Measurements from ENCODE around the gene SNIP1. TPM values are rescaled to one million over a fixed set of nuclear protein-coding genes. Genes with fewer than 3 reads are reported as not detected.

Gene SNIP1
- total and polyA plus RNA-seq, 2 experiments from 2014 or later = 7.0 to 11.4 TPM

- Histone ChIP-seq H3F3A (replicated peaks; ENCODE audit: low read depth) (no peaks in the 10 kb centered on the region; the same call in 1 of the 2 replicates), H3K36me3 (ENCODE audit: insufficient read depth) (peaks cover 83% of the 10 kb centered on the region), H3K4me2 (no peak overlapping the region), H3K9me2 (ENCODE audit: insufficient read depth) (no peaks in the 10 kb centered on the region), H3K27me3 (ENCODE audit: insufficient read depth) (no peaks in the 10 kb centered on the region), H3K4me3 (no peak overlapping the region), H4K20me1 (replicated peaks; ENCODE audit: insufficient read depth) (peaks cover 70% of the 10 kb centered on the region), H2AFZ (no peak overlapping the region), H3K27ac (ENCODE audit: low read depth) (no peak overlapping the region), H3K4me1 (ENCODE audit: insufficient read depth) (no peaks in the 10 kb centered on the region; the same call in 1 of the 2 replicates), H3K79me2 (replicated peaks; ENCODE audit: insufficient read depth) (peaks cover 59% of the 10 kb centered on the region)
- ATAC-seq (no peak), DNase-seq (ENCODE audit: low spot score) (no peak)
- Mint-ChIP-seq H3K4me1 (no peaks in the 10 kb centered on the region), H3K36me3 (ENCODE audit: low read depth) (peaks cover 77% of the 10 kb centered on the region), H3K27me3 (ENCODE audit: insufficient read depth, low read depth, poor library complexity) (peaks cover 4% of the 10 kb centered on the region), H3K9me3 (no peaks in the 10 kb centered on the region), H3K27ac (no peak overlapping the region), H3K4me3 (no peak overlapping the region)
- TF ChIP-seq, protein P1, sequence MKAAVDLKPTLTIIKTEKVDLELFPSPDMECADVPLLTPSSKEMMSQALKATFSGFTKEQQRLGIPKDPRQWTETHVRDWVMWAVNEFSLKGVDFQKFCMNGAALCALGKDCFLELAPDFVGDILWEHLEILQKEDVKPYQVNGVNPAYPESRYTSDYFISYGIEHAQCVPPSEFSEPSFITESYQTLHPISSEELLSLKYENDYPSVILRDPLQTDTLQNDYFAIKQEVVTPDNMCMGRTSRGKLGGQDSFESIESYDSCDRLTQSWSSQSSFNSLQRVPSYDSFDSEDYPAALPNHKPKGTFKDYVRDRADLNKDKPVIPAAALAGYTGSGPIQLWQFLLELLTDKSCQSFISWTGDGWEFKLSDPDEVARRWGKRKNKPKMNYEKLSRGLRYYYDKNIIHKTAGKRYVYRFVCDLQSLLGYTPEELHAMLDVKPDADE (IDR thresholded peaks at IDR 0.05) = no peak
- TF ChIP-seq, protein P2, sequence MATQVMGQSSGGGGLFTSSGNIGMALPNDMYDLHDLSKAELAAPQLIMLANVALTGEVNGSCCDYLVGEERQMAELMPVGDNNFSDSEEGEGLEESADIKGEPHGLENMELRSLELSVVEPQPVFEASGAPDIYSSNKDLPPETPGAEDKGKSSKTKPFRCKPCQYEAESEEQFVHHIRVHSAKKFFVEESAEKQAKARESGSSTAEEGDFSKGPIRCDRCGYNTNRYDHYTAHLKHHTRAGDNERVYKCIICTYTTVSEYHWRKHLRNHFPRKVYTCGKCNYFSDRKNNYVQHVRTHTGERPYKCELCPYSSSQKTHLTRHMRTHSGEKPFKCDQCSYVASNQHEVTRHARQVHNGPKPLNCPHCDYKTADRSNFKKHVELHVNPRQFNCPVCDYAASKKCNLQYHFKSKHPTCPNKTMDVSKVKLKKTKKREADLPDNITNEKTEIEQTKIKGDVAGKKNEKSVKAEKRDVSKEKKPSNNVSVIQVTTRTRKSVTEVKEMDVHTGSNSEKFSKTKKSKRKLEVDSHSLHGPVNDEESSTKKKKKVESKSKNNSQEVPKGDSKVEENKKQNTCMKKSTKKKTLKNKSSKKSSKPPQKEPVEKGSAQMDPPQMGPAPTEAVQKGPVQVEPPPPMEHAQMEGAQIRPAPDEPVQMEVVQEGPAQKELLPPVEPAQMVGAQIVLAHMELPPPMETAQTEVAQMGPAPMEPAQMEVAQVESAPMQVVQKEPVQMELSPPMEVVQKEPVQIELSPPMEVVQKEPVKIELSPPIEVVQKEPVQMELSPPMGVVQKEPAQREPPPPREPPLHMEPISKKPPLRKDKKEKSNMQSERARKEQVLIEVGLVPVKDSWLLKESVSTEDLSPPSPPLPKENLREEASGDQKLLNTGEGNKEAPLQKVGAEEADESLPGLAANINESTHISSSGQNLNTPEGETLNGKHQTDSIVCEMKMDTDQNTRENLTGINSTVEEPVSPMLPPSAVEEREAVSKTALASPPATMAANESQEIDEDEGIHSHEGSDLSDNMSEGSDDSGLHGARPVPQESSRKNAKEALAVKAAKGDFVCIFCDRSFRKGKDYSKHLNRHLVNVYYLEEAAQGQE (IDR thresholded peaks at IDR 0.05; ENCODE audit: unreplicated experiment) = no peak
- TF ChIP-seq EZH2phosphoT487 (IDR thresholded peaks at IDR 0.05; ENCODE audit: unreplicated experiment) (no peak), POLR2AphosphoS5 (IDR thresholded peaks at IDR 0.05; ENCODE audit: low read depth) (no peak), ZNF331 (CRISPR knock-in tag; IDR thresholded peaks at IDR 0.05; ENCODE audit: low read depth) (no peak), NANOG (IDR thresholded peaks at IDR 0.05; ENCODE audit: borderline replicate concordance) (no peak), CREB1 (CRISPR knock-in tag; IDR thresholded peaks at IDR 0.05; ENCODE audit: low read depth) (no peak), STAT1 (IDR thresholded peaks at IDR 0.05; ENCODE audit: unreplicated experiment) (no peak), EZH2 (IDR thresholded peaks at IDR 0.05; ENCODE audit: low read depth, unreplicated experiment) (no peak), ZNF114 (CRISPR knock-in tag; IDR thresholded peaks at IDR 0.05) (no peak), JUNB (IDR thresholded peaks at IDR 0.05; ENCODE audit: unreplicated experiment) (no peak)
- TF ChIP-seq, protein P3, sequence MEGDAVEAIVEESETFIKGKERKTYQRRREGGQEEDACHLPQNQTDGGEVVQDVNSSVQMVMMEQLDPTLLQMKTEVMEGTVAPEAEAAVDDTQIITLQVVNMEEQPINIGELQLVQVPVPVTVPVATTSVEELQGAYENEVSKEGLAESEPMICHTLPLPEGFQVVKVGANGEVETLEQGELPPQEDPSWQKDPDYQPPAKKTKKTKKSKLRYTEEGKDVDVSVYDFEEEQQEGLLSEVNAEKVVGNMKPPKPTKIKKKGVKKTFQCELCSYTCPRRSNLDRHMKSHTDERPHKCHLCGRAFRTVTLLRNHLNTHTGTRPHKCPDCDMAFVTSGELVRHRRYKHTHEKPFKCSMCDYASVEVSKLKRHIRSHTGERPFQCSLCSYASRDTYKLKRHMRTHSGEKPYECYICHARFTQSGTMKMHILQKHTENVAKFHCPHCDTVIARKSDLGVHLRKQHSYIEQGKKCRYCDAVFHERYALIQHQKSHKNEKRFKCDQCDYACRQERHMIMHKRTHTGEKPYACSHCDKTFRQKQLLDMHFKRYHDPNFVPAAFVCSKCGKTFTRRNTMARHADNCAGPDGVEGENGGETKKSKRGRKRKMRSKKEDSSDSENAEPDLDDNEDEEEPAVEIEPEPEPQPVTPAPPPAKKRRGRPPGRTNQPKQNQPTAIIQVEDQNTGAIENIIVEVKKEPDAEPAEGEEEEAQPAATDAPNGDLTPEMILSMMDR (conservative IDR thresholded peaks at IDR 0.05; ENCODE audit: low read depth in 2 of 2) = no peak
- TF ChIP-seq, protein P4, sequence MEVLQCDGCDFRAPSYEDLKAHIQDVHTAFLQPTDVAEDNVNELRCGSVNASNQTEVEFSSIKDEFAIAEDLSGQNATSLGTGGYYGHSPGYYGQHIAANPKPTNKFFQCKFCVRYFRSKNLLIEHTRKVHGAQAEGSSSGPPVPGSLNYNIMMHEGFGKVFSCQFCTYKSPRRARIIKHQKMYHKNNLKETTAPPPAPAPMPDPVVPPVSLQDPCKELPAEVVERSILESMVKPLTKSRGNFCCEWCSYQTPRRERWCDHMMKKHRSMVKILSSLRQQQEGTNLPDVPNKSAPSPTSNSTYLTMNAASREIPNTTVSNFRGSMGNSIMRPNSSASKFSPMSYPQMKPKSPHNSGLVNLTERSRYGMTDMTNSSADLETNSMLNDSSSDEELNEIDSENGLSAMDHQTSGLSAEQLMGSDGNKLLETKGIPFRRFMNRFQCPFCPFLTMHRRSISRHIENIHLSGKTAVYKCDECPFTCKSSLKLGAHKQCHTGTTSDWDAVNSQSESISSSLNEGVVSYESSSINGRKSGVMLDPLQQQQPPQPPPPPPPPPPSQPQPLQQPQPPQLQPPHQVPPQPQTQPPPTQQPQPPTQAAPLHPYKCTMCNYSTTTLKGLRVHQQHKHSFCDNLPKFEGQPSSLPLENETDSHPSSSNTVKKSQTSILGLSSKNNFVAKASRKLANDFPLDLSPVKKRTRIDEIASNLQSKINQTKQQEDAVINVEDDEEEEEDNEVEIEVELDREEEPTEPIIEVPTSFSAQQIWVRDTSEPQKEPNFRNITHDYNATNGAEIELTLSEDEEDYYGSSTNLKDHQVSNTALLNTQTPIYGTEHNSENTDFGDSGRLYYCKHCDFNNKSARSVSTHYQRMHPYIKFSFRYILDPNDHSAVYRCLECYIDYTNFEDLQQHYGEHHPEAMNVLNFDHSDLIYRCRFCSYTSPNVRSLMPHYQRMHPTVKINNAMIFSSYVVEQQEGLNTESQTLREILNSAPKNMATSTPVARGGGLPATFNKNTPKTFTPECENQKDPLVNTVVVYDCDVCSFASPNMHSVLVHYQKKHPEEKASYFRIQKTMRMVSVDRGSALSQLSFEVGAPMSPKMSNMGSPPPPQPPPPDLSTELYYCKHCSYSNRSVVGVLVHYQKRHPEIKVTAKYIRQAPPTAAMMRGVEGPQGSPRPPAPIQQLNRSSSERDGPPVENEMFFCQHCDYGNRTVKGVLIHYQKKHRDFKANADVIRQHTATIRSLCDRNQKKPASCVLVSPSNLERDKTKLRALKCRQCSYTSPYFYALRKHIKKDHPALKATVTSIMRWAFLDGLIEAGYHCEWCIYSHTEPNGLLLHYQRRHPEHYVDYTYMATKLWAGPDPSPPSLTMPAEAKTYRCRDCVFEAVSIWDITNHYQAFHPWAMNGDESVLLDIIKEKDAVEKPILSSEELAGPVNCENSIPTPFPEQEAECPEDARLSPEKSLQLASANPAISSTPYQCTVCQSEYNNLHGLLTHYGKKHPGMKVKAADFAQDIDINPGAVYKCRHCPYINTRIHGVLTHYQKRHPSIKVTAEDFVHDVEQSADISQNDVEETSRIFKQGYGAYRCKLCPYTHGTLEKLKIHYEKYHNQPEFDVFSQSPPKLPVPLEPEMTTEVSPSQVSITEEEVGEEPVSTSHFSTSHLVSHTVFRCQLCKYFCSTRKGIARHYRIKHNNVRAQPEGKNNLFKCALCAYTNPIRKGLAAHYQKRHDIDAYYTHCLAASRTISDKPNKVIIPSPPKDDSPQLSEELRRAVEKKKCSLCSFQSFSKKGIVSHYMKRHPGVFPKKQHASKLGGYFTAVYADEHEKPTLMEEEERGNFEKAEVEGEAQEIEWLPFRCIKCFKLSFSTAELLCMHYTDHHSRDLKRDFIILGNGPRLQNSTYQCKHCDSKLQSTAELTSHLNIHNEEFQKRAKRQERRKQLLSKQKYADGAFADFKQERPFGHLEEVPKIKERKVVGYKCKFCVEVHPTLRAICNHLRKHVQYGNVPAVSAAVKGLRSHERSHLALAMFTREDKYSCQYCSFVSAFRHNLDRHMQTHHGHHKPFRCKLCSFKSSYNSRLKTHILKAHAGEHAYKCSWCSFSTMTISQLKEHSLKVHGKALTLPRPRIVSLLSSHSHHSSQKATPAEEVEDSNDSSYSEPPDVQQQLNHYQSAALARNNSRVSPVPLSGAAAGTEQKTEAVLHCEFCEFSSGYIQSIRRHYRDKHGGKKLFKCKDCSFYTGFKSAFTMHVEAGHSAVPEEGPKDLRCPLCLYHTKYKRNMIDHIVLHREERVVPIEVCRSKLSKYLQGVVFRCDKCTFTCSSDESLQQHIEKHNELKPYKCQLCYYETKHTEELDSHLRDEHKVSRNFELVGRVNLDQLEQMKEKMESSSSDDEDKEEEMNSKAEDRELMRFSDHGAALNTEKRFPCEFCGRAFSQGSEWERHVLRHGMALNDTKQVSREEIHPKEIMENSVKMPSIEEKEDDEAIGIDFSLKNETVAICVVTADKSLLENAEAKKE (CRISPR knock-in tag; IDR thresholded peaks at IDR 0.05) = no peak
These were observed 34.8 kb upstream of the SNIP1 start for GRCh38 chr1:37588939-37589338.

All from GM23338 (cell line).